Measurements from ENCODE around the gene NRF1. TPM values are rescaled to one million over a fixed set of nuclear protein-coding genes. Genes with fewer than 3 reads are reported as not detected.
"Not testable (repeated sequence)": the region's sequence is repeated elsewhere in the genome, so short reads cannot be mapped to it uniquely, and the experiment has no call there.

Gene NRF1
- total RNA-seq, 3 donors from 2014 or later: 18.0 to 18.3 (median 18.3) TPM

- Mint-ChIP-seq H3K4me3 (peak overlapping the region; percentile 57), H3K36me3 (ENCODE audit: insufficient read depth) (no peaks in the 10 kb centered on the region), H3K9me3 (no peaks in the 10 kb centered on the region), H3K4me1 (ENCODE audit: low read depth) (peaks cover 41% of the 10 kb centered on the region), H3K27me3 (ENCODE audit: low read depth) (peaks cover 72% of the 10 kb centered on the region)
- DNase-seq (no peak), ATAC-seq (no peak)
Measured at GRCh38 chr7:129784783-129785684, 173.5 kb downstream of the NRF1 start.

DNA sequence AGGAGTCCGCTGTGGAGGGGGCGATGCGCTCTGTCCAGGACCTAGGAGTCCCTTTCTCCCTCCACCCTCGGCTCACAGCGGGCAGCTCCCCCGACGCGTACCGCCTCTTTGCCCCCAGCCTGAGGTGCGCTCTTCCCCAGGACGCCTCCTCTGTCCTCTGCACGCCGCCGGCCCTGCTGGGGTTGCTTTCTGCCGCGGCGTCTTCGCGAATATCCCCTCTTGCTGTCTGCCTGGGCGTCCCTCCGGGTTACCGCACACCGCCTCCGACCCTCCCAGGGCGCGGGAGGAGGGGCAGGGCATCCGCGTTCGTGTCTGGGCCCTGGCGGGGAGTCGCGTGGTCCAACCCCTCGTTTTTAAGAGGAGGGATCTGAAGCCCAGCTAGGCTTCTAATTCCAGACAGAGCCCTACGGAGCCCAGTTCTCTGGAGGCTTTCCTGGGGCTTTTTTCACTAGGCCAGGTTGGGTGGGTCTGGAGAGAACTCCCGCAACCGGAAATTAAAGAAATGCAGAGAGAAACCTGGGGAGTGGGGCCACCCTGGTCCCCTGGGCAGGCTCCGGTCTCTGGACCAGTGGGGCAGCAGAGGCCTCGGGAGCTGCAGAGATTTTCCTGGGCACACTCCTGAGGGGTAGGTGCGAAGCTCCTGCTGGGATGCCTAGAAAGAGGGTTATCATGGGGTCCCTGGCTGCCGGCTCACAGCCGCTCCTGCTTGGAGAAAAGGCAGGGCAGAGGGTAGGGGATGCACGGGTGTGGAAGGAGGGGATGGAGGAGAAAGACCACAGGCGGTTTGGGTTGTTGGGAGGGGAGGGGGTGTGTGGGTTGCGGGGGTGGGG lies 174.4 kb downstream of the NRF1 start:
- H3K27me3 Mint-ChIP-seq (ENCODE audit: low read depth): peaks cover 76% of the 10 kb centered on the region
- ATAC-seq (peak; percentile 22 to 25), DNase-seq (no peak)
- H3K4me3 Mint-ChIP-seq: peak overlapping the region; percentile 57
- H3K9me3 Mint-ChIP-seq: no peaks in the 10 kb centered on the region
- H3K4me1 Mint-ChIP-seq (ENCODE audit: low read depth): peaks cover 40% of the 10 kb centered on the region
- no peaks in the 10 kb centered on the region for H3K36me3 Mint-ChIP-seq (ENCODE audit: insufficient read depth)

GRCh38 chr7:129786825-129787563 lies 175.5 kb downstream of the NRF1 start:
- DNase-seq (no peak), ATAC-seq (no peak)
- H3K9me3 Mint-ChIP-seq: no peaks in the 10 kb centered on the region
- H3K4me3 Mint-ChIP-seq: no peak overlapping the region
- H3K27me3 Mint-ChIP-seq (ENCODE audit: low read depth): peaks cover 71% of the 10 kb centered on the region
- no peaks in the 10 kb centered on the region for H3K36me3 Mint-ChIP-seq (ENCODE audit: insufficient read depth)
- H3K4me1 Mint-ChIP-seq (ENCODE audit: low read depth): peaks cover 34% of the 10 kb centered on the region

- Mint-ChIP-seq H3K4me3 (no peak overlapping the region), H3K36me3 (ENCODE audit: insufficient read depth) (no peaks in the 10 kb centered on the region)
- no peak for ATAC-seq
Measured at GRCh38 chr7:129789000-129789399, 177.5 kb downstream of the NRF1 start.

DNA sequence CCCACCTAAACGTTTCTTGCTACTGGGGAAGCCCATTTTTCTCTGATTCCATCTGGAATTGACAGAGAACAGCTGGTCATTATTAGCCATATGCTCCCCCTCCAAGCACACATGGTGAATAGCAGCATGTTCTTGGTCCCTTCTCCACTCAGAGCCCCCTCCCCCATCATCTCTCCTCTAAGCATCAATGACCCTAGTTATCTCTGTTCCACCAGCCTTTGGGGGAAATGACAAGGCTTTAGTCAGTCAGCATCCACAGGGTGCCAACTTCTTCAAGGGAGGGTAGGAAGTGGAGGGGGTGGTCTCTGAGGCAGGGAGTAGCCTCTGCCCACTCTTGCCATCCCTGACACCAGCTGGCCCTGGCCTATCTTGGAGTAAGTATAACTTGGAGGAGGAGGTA lies 178.1 kb downstream of the NRF1 start:
- no peaks in the 10 kb centered on the region for H3K36me3 Mint-ChIP-seq (ENCODE audit: insufficient read depth)
- H3K9me3 Mint-ChIP-seq: no peaks in the 10 kb centered on the region
- H3K4me3 Mint-ChIP-seq: no peak overlapping the region
- peaks cover 19% of the 10 kb centered on the region for H3K4me1 Mint-ChIP-seq (ENCODE audit: low read depth)
- DNase-seq: no peak
- ATAC-seq: no peak
- H3K27me3 Mint-ChIP-seq (ENCODE audit: low read depth): peaks cover 50% of the 10 kb centered on the region

More at GRCh38 chr7:129789000-129789399, 177.5 kb downstream of the NRF1 start:
- Mint-ChIP-seq H3K27me3 (ENCODE audit: low read depth) (peaks cover 53% of the 10 kb centered on the region), H3K9me3 (no peaks in the 10 kb centered on the region), H3K4me1 (ENCODE audit: low read depth) (peaks cover 19% of the 10 kb centered on the region)
- DNase-seq: no peak

DNA sequence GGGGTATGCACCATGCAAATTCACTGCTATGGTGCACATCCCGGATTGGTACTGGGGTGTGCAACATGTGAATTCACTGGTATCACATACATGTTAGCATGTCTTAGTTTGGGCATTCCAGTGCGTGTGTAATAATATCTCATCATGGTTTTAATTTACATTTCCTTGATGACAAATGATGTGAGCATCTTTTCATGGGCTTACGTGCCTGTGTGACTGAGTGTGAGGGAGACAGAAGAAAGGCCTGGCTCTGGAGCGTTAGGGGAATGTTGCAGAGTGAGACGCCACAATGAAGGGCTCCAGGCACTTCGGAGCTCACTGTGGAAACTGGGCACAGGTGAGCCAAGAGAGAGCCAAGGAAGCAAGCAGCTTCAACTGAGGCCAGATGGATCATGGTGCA lies 178.6 kb downstream of the NRF1 start:
- peaks cover 45% of the 10 kb centered on the region for H3K27me3 Mint-ChIP-seq (ENCODE audit: low read depth)
- no peak overlapping the region for H3K4me3 Mint-ChIP-seq
- H3K9me3 Mint-ChIP-seq: no peaks in the 10 kb centered on the region
- ATAC-seq (no peak), DNase-seq (no peak)
- H3K4me1 Mint-ChIP-seq (ENCODE audit: low read depth): peaks cover 15% of the 10 kb centered on the region
- H3K36me3 Mint-ChIP-seq (ENCODE audit: insufficient read depth): no peaks in the 10 kb centered on the region

DNA sequence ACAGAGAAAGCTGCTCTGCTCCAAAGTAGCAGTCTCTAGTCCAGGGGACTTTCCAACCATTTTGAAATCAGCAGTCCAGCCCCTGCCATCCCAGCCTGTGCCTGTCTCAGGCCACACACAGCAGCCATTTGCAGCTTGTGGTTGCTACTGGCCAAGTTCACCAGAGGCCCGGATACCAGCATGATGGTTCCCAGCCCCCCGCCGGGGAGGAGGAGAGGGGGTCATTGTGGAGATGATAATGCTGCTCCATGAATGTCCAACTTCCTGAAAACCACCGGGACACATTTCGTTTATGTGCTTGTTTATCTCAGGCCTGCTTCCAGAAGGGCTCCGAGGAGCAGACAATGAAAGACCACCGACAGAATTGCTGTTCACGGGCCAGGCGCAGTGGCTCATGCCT lies 181.2 kb downstream of the NRF1 start:
- Mint-ChIP-seq H3K4me3 (no peak overlapping the region), H3K27me3 (ENCODE audit: low read depth) (peaks cover 20% of the 10 kb centered on the region), H3K4me1 (ENCODE audit: low read depth) (no peaks in the 10 kb centered on the region), H3K36me3 (ENCODE audit: insufficient read depth) (no peaks in the 10 kb centered on the region), H3K9me3 (no peaks in the 10 kb centered on the region)
- ATAC-seq (no peak), DNase-seq (no peak)

GRCh38 chr7:129793506-129794310 lies 182.2 kb downstream of the NRF1 start:
- DNase-seq (no peak), ATAC-seq (no peak)
- no peaks in the 10 kb centered on the region for H3K4me1 Mint-ChIP-seq (ENCODE audit: low read depth)
- peaks cover 18% of the 10 kb centered on the region for H3K27me3 Mint-ChIP-seq (ENCODE audit: low read depth)
- no peaks in the 10 kb centered on the region for H3K9me3 Mint-ChIP-seq
- no peaks in the 10 kb centered on the region for H3K36me3 Mint-ChIP-seq (ENCODE audit: insufficient read depth)
- H3K4me3 Mint-ChIP-seq: no peak overlapping the region

- ATAC-seq; H3K4me1 Mint-ChIP-seq (ENCODE audit: low read depth); H3K4me3 Mint-ChIP-seq; DNase-seq; H3K36me3 Mint-ChIP-seq (ENCODE audit: insufficient read depth); H3K9me3 Mint-ChIP-seq: not testable (repeated sequence)
- peaks cover 11% of the 10 kb centered on the region for H3K27me3 Mint-ChIP-seq (ENCODE audit: low read depth)
Measured at GRCh38 chr7:129794461-129794860, 182.9 kb downstream of the NRF1 start.

- no peaks in the 10 kb centered on the region for H3K36me3 Mint-ChIP-seq (ENCODE audit: insufficient read depth)
- no peaks in the 10 kb centered on the region for H3K4me1 Mint-ChIP-seq (ENCODE audit: low read depth)
- no peak overlapping the region for H3K4me3 Mint-ChIP-seq
- ATAC-seq (no peak), DNase-seq (no peak)
- no peaks in the 10 kb centered on the region for H3K9me3 Mint-ChIP-seq
- peaks cover 5% of the 10 kb centered on the region for H3K27me3 Mint-ChIP-seq (ENCODE audit: low read depth)
Measured at GRCh38 chr7:129796186-129796775, 184.8 kb downstream of the NRF1 start.

GRCh38 chr7:129797214-129797789 lies 185.8 kb downstream of the NRF1 start:
- no peak for ATAC-seq
- no peaks in the 10 kb centered on the region for H3K9me3 Mint-ChIP-seq
- H3K4me1 Mint-ChIP-seq (ENCODE audit: low read depth): no peaks in the 10 kb centered on the region

GRCh38 chr7:129798616-129799349 lies 187.3 kb downstream of the NRF1 start:
- peaks cover 3% of the 10 kb centered on the region for H3K27me3 Mint-ChIP-seq (ENCODE audit: low read depth)
- no peak for ATAC-seq
- no peaks in the 10 kb centered on the region for H3K36me3 Mint-ChIP-seq (ENCODE audit: insufficient read depth)
- no peak overlapping the region for H3K4me3 Mint-ChIP-seq
- H3K9me3 Mint-ChIP-seq: no peaks in the 10 kb centered on the region
- no peaks in the 10 kb centered on the region for H3K4me1 Mint-ChIP-seq (ENCODE audit: low read depth)
- no peak for DNase-seq

More at GRCh38 chr7:129797214-129797789, 185.8 kb downstream of the NRF1 start:
- no peak overlapping the region for H3K4me3 Mint-ChIP-seq
- H3K36me3 Mint-ChIP-seq (ENCODE audit: insufficient read depth): no peaks in the 10 kb centered on the region
- DNase-seq: no peak
- no peaks in the 10 kb centered on the region for H3K27me3 Mint-ChIP-seq (ENCODE audit: low read depth)

Data from activated T-cell treated with anti-CD3 and anti-CD28 coated beads, Interleukin-2, amount 50 U/mL, for 4 hours (primary cell).